AG04450 (cell line): ENCODE measurements around the gene MAPKBP1. TPM values are rescaled to one million over a fixed set of nuclear protein-coding genes. Genes with fewer than 3 reads are reported as not detected.

Experiments
- CTCF ChIA-PET: fragments of 300-600, 350-600 bp; formaldehyde crosslinking; extraction: SDS; loops from one replicate; lab custom pipeline; 2022; ENCODE audit warnings: antibody characterized with exemption, inconsistent platforms; lab: Charles Lee
- POLR2A ChIA-PET: fragments of 350-600 bp; formaldehyde crosslinking; extraction: SDS; loops from one replicate; lab custom pipeline; 2021; ENCODE audit warnings: antibody characterized with exemption, inconsistent platforms; lab: Yijun Ruan, JAX
- DNase-seq: peaks from one replicate; pipeline ENCODE4 v3.0.0-alpha.2; 2011; ENCODE audit warnings: low read depth, low spot score
- H3K27ac ChIP-seq: one replicate; pipeline ENCODE4 v1.5.1; 2012; ENCODE audit warnings: low read depth, low read length, control low read depth
- H3K27me3 ChIP-seq: one replicate; pipeline ENCODE4 v1.6.0; 2012; ENCODE audit warnings: low read length; ENCODE audit not compliant: control insufficient read depth, insufficient read depth
- H3K4me3 ChIP-seq: 2 replicates; pipeline ENCODE4 v1.5.1; 2011; ENCODE audit warnings: mild to moderate bottlenecking, low read depth, low read length, control low read depth
- H3K9me3 ChIP-seq: 2 replicates; pipeline ENCODE4 v1.5.1; 2012; ENCODE audit warnings: low read length; ENCODE audit not compliant: control insufficient read depth, insufficient read depth
- polyA plus RNA-seq: library from polyadenylated mRNA; depleted of rRNA; stranded (reverse); fragments of >200 nt; gene quantifications from 2 replicates; pipeline ENCODE4 v1.2.3, GENCODE V29; 2011
- TF ChIP-seq, protein P1 (sequence below): IDR thresholded peaks from 2 replicates; pipeline ENCODE4 v1.5.1; 2011; ENCODE audit warnings: low read depth, low read length, control low read depth, inconsistent platforms

MAPKBP1 gene
- polyA plus RNA-seq, 1 experiment: 6.1 TPM

DNA sequence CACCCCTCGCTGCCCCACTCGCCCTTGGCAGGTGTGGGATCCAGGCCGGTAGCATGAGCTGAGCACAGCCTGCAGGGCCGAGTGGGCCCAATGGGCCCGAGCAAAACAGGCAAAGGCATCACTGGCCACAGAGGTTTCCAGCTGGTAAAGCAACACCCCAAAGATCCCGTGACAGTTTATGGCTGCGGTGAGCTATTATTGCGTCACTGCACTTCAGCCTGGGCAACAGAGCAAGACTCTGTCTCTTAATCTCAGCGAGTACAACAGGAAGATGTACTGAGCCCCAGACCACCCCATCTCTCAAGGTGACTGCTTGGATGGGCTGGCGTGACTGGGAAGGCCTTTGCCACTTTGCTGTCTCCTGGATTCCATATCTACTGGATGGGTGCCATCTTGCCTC is 57.9 kb downstream of the MAPKBP1 start:
- H3K27me3 ChIP-seq: no peaks in the 10 kb centered on the region
- ChIA-PET CTCF (interaction anchor here (0.9 kb wide), 1 partner anchor 72 kb away, joined by 4 read pairs; no protein-coding TSS in a partner anchor), POLR2A (no interaction called here)
- no peak overlapping the region for H3K27ac ChIP-seq
- no peak overlapping the region for H3K4me3 ChIP-seq
- TF ChIP-seq, protein P1, sequence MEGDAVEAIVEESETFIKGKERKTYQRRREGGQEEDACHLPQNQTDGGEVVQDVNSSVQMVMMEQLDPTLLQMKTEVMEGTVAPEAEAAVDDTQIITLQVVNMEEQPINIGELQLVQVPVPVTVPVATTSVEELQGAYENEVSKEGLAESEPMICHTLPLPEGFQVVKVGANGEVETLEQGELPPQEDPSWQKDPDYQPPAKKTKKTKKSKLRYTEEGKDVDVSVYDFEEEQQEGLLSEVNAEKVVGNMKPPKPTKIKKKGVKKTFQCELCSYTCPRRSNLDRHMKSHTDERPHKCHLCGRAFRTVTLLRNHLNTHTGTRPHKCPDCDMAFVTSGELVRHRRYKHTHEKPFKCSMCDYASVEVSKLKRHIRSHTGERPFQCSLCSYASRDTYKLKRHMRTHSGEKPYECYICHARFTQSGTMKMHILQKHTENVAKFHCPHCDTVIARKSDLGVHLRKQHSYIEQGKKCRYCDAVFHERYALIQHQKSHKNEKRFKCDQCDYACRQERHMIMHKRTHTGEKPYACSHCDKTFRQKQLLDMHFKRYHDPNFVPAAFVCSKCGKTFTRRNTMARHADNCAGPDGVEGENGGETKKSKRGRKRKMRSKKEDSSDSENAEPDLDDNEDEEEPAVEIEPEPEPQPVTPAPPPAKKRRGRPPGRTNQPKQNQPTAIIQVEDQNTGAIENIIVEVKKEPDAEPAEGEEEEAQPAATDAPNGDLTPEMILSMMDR: no peak
- no peaks in the 10 kb centered on the region; the same call in 1 of the 2 replicates for H3K9me3 ChIP-seq
- DNase-seq: no peak

GRCh38 chr15:41832875-41833274 is 58.6 kb downstream of the MAPKBP1 start:
- H3K27me3 ChIP-seq: no peaks in the 10 kb centered on the region
- H3K9me3 ChIP-seq: no peaks in the 10 kb centered on the region; the same call in 1 of the 2 replicates
- ChIA-PET POLR2A (no interaction called here), CTCF (no interaction called here)
- H3K4me3 ChIP-seq: no peak overlapping the region
- TF ChIP-seq, protein P1: no peak
- DNase-seq: no peak
- H3K27ac ChIP-seq: no peak overlapping the region

DNA sequence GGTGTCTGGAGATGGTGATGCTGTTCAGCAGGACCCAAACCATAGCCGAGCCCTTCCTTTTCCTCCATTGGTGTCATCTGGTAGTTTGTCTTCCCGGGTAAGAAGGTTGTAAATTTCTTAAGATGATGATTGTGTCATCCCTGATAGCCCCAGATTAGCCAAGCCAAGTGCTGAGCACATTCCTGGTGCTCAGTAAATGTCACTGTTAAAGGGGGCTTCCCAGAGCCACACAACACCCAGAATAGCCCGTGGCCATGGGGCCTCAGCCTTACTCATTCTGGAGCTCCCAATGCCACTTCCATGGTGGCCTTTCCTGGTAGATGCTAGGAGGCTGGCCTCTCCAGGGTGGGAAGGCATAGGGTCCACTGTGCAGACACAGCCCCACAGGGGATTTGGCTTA is 59.8 kb downstream of the MAPKBP1 start:
- POLR2A ChIA-PET: no interaction called here
- H3K27ac ChIP-seq: no peak overlapping the region
- no peak overlapping the region for H3K4me3 ChIP-seq
- CTCF ChIA-PET: interaction anchor here (1.1 kb wide), 1 partner anchor 23 kb away, joined by 3 read pairs; no protein-coding TSS in a partner anchor
- no peaks in the 10 kb centered on the region for H3K27me3 ChIP-seq
- TF ChIP-seq, protein P1: no peak
- DNase-seq: no peak
- no peaks in the 10 kb centered on the region for H3K9me3 ChIP-seq

DNA sequence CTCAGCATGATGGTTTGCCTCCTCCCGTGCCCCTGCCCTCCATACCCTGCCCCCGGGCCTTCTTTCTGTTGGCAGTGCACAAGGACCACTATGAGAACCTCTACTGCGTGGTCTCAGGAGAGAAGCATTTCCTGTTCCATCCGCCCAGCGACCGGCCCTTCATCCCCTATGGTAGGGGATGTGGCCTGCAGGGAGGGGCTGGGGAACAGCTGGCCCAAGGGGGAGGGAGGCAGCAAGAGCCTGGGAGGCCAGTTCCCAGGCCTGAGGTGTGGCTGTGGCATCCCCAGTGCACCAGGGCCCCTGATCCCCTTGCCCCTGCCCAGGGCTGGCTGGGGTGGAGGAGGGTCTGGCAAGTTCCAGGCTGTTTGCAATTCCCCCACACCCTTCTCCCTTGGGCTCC is 61.8 kb downstream of the MAPKBP1 start:
- ChIA-PET CTCF (no interaction called here), POLR2A (no interaction called here)
- TF ChIP-seq, protein P1: no peak
- no peak overlapping the region for H3K27ac ChIP-seq
- DNase-seq: no peak
- H3K9me3 ChIP-seq: no peaks in the 10 kb centered on the region; the same call in 1 of the 2 replicates
- H3K4me3 ChIP-seq: no peak overlapping the region
- no peaks in the 10 kb centered on the region for H3K27me3 ChIP-seq

- DNase-seq: no peak
- ChIA-PET POLR2A (no interaction called here), CTCF (no interaction called here)
- H3K4me3 ChIP-seq: no peak overlapping the region
- no peaks in the 10 kb centered on the region for H3K27me3 ChIP-seq
- H3K9me3 ChIP-seq: no peaks in the 10 kb centered on the region; the same call in 1 of the 2 replicates
- TF ChIP-seq, protein P1: no peak
- H3K27ac ChIP-seq: no peak overlapping the region
These were observed 62.6 kb downstream of the MAPKBP1 start for GRCh38 chr15:41836713-41837454.
